Trophoblast cell (in vitro differentiated cells and primary cell): ENCODE results near the gene ADGRG2.

Experiments used
- DNase-seq, 2 donors: peaks; one replicate each; pipeline ENCODE4 v3.0.0-alpha.2; 2016
- H2AFZ ChIP-seq: 2 replicates; pipeline ENCODE4 v1.6.1; 2013; ENCODE audit warnings: low read length, moderate library complexity, mild to moderate bottlenecking; ENCODE audit not compliant: insufficient read depth, poor library complexity
- H2AK5ac ChIP-seq: 2 replicates; pipeline ENCODE4 v1.6.1; 2013; ENCODE audit warnings: mild to moderate bottlenecking, low read length
- H2BK120ac ChIP-seq: 2 replicates; pipeline ENCODE4 v1.6.1; 2013; ENCODE audit warnings: low read length, mild to moderate bottlenecking, moderate library complexity; ENCODE audit not compliant: insufficient read depth, poor library complexity
- H2BK12ac ChIP-seq: 2 replicates; pipeline ENCODE4 v1.6.1; 2013; ENCODE audit warnings: mild to moderate bottlenecking, low read length, moderate library complexity
- H2BK5ac ChIP-seq: 2 replicates; pipeline ENCODE4 v1.6.1; 2013; ENCODE audit warnings: low read length, low read depth, moderate library complexity, mild to moderate bottlenecking; ENCODE audit not compliant: poor library complexity
- H3K14ac ChIP-seq: 2 replicates; pipeline ENCODE4 v1.6.1; 2013; ENCODE audit warnings: mild to moderate bottlenecking, low read length
- H3K18ac ChIP-seq: 2 replicates; pipeline ENCODE4 v1.6.1; 2013; ENCODE audit warnings: mild to moderate bottlenecking, low read length
- H3K23ac ChIP-seq: 2 replicates; pipeline ENCODE4 v1.6.1; 2013; ENCODE audit warnings: low read length
- H3K27ac ChIP-seq: 2 replicates; pipeline ENCODE4 v1.5.1; 2013; ENCODE audit warnings: low read depth, mild to moderate bottlenecking, inconsistent platforms, low read length, moderate library complexity
- H3K27me3 ChIP-seq: 2 replicates; pipeline ENCODE4 v1.6.1; 2013; ENCODE audit warnings: inconsistent platforms, mild to moderate bottlenecking, low read length, moderate library complexity; ENCODE audit not compliant: insufficient read depth
- H3K36me3 ChIP-seq, 2 experiments: 1 replicate in 1 of 2; 2 replicates in 1 of 2; pipeline ENCODE4 v1.6.1; 2013; ENCODE audit warnings: low read length in 2 of 2, mild to moderate bottlenecking in 2 of 2, moderate library complexity in 1 of 2; ENCODE audit not compliant: insufficient read depth in 2 of 2, control insufficient read depth in 1 of 2
- H3K4ac ChIP-seq: 2 replicates; pipeline ENCODE4 v1.6.1; 2013; ENCODE audit warnings: low read depth, mild to moderate bottlenecking, low read length, moderate library complexity
- H3K4me1 ChIP-seq, 2 experiments: 1 replicate in 1 of 2; 2 replicates in 1 of 2; pipeline ENCODE4 v1.6.1; 2013; ENCODE audit warnings: low read length in 2 of 2, mild to moderate bottlenecking in 2 of 2, moderate library complexity in 1 of 2; ENCODE audit not compliant: insufficient read depth in 2 of 2, control insufficient read depth in 1 of 2
- H3K4me2 ChIP-seq: 2 replicates; pipeline ENCODE4 v1.6.1; 2013; ENCODE audit warnings: inconsistent platforms, mild to moderate bottlenecking, low read length, moderate library complexity
- H3K4me3 ChIP-seq: 2 replicates; pipeline ENCODE4 v1.5.1; 2013; ENCODE audit warnings: mild to moderate bottlenecking, low read depth, low read length, inconsistent platforms
- H3K79me1 ChIP-seq: one replicate; pipeline ENCODE4 v1.6.1; 2013; ENCODE audit warnings: low read length
- H3K79me2 ChIP-seq: 2 replicates; pipeline ENCODE4 v1.6.1; 2013; ENCODE audit warnings: low read length, mild to moderate bottlenecking; ENCODE audit not compliant: control insufficient read depth, insufficient read depth, poor library complexity
- H3K9ac ChIP-seq: 2 replicates; pipeline ENCODE4 v1.6.1; 2013; ENCODE audit warnings: mild to moderate bottlenecking, low read length
- H3K9me3 ChIP-seq: 2 replicates; pipeline ENCODE4 v1.6.1; 2013; ENCODE audit warnings: low read depth, mild to moderate bottlenecking, control low read depth, inconsistent platforms, low read length; ENCODE audit not compliant: insufficient read depth
- H4K12ac ChIP-seq: 2 replicates; pipeline ENCODE4 v1.6.1; 2013; ENCODE audit warnings: low read depth, mild to moderate bottlenecking, low read length, moderate library complexity
- H4K8ac ChIP-seq: 2 replicates; pipeline ENCODE4 v1.6.1; 2013; ENCODE audit warnings: low read depth, mild to moderate bottlenecking, low read length, moderate library complexity
- H4K91ac ChIP-seq: one replicate; pipeline ENCODE4 v1.6.1; 2013; ENCODE audit warnings: low read depth, mild to moderate bottlenecking, low read length, moderate library complexity
- WGBS: extraction: QIAGEN DNeasy Blood & Tissue Kit; methylation state at CpG from one replicate; pipeline ENCODE4 v1.1.7; 2013; ENCODE audit warnings: missing lambda C conversion rate; ENCODE audit not compliant: insufficient read length, insufficient coverage; ENCODE audit errors: extremely low coverage; 5-methylcytosine and 5-hydroxymethylcytosine counted together

The ADGRG2 gene

DNA sequence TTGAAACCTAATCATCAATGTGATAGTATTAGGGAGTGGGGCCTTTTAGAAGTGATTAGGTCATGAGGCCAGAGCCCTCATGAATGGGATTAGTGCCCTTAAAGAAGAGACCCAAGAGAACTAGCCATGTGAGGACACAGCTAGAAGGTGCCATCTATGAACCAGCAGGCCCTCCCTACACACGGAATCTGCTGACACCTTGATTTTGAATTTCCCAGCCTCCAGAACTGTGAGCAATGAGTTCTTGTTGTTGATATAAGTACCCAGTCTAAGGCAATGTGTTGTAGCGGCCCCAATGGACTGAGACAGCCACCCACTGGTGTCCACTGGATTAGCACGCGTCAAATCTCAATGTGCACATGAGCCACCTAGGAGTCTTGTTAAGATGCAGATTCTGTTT, 8.4 kb upstream of the ADGRG2 start:
- Histone ChIP-seq H3K27ac (no peak overlapping the region), H3K4me3 (no peak overlapping the region), H2BK12ac (no peak overlapping the region), H3K23ac (no peak overlapping the region), H3K79me1 (no peaks in the 10 kb centered on the region), H3K27me3 (no peaks in the 10 kb centered on the region), H3K9ac (no peak overlapping the region), H3K4ac (no peak overlapping the region), H2AFZ (no peak overlapping the region), H4K8ac (no peak overlapping the region), H2BK5ac (no peak overlapping the region), H3K4me1 (no peaks in the 10 kb centered on the region), H3K4me2 (no peak overlapping the region), H4K91ac (no peak overlapping the region), H3K79me2 (no peaks in the 10 kb centered on the region), H2BK120ac (no peak overlapping the region), H3K14ac (no peak overlapping the region), H3K9me3 (no peaks in the 10 kb centered on the region), H3K18ac (no peak overlapping the region), H3K36me3 (no peaks in the 10 kb centered on the region), H4K12ac (no peak overlapping the region), H2AK5ac (no peak overlapping the region)
- no CpG with 5 or more reads among the region's 4 CpGs for WGBS
- no peak for DNase-seq

- no peak overlapping the region for H3K9ac ChIP-seq
- no peak overlapping the region for H3K4me2 ChIP-seq
- no peak overlapping the region for H4K91ac ChIP-seq
- H3K23ac ChIP-seq: no peak overlapping the region
- no peaks in the 10 kb centered on the region for H3K9me3 ChIP-seq
- H2BK5ac ChIP-seq: no peak overlapping the region
- no peaks in the 10 kb centered on the region for H3K36me3 ChIP-seq
- H3K4ac ChIP-seq: no peak overlapping the region
- H3K4me1 ChIP-seq: no peaks in the 10 kb centered on the region
- H3K79me2 ChIP-seq: no peaks in the 10 kb centered on the region
- no peak overlapping the region for H4K8ac ChIP-seq
- no peaks in the 10 kb centered on the region for H3K79me1 ChIP-seq
- no peak overlapping the region for H4K12ac ChIP-seq
- H2AFZ ChIP-seq: no peak overlapping the region
- no peak overlapping the region for H2AK5ac ChIP-seq
- H3K4me3 ChIP-seq: no peak overlapping the region
- no peak overlapping the region for H3K27ac ChIP-seq
- DNase-seq: no peak
- no CpG with 5 or more reads among the region's 3 CpGs for WGBS
- no peak overlapping the region for H2BK120ac ChIP-seq
- no peaks in the 10 kb centered on the region for H3K27me3 ChIP-seq
- no peak overlapping the region for H3K14ac ChIP-seq
- H3K18ac ChIP-seq: no peak overlapping the region
- no peak overlapping the region for H2BK12ac ChIP-seq
These were observed 7.4 kb upstream of the ADGRG2 start for GRCh38 chrX:19129694-19130093.

DNA sequence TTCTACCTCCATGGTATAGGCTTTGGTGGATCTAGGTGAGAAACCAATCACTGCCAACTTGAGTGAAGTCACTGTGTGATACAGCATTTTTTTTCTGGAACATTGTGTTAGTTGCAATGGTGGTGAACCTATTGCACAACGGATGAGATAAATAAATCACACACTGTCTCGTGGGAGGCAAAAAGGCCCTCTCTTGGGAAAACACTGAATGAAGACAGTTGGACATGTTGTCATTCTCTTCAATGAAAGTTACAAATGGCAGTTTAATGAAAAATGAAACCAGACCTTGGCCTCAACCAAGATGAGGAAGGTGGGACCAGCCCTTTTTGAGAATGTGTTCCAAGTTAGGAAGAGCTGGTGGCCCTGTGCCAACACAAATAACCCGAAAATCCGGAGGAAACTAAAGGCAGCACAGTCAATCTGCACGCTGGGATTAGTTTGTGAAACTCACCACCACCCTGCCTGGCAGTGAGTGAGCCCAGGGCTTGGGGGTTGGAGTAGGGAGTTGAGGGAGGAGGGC, 5.4 kb upstream of the ADGRG2 start:
- Histone ChIP-seq H2BK5ac (no peak overlapping the region), H3K4me3 (no peak overlapping the region), H3K9me3 (no peaks in the 10 kb centered on the region), H2BK120ac (no peak overlapping the region), H4K12ac (no peak overlapping the region), H3K23ac (no peak overlapping the region), H3K4me1 (peaks cover 0 to 1% of the 10 kb centered on the region in 2 experiments), H3K4ac (no peak overlapping the region), H3K79me1 (no peaks in the 10 kb centered on the region), H3K79me2 (no peaks in the 10 kb centered on the region), H3K4me2 (no peak overlapping the region), H3K27ac (no peak overlapping the region), H3K18ac (no peak overlapping the region), H3K9ac (no peak overlapping the region), H4K91ac (no peak overlapping the region), H2BK12ac (no peak overlapping the region), H2AK5ac (no peak overlapping the region), H3K27me3 (no peaks in the 10 kb centered on the region), H3K14ac (no peak overlapping the region), H2AFZ (no peak overlapping the region), H4K8ac (no peak overlapping the region), H3K36me3 (no peaks in the 10 kb centered on the region)
- no CpG with 5 or more reads among the region's 5 CpGs for WGBS
- DNase-seq: no peak

GRCh38 chrX:19122641-19123009, 357 bp upstream of the ADGRG2 start:
- Histone ChIP-seq H3K9ac (no peak overlapping the region), H2BK5ac (no peak overlapping the region), H3K27ac (no peak overlapping the region), H3K4ac (no peak overlapping the region), H2BK12ac (no peak overlapping the region), H3K27me3 (peaks cover 9% of the 10 kb centered on the region), H3K4me2 (peak overlapping the region; percentile 85), H3K18ac (no peak overlapping the region), H3K4me1 (peaks cover 0 to 2% of the 10 kb centered on the region in 2 experiments), H3K36me3 (no peaks in the 10 kb centered on the region), H3K79me1 (no peaks in the 10 kb centered on the region), H3K4me3 (no peak overlapping the region), H2AK5ac (no peak overlapping the region), H2BK120ac (no peak overlapping the region), H4K12ac (no peak overlapping the region), H3K14ac (no peak overlapping the region), H3K79me2 (no peaks in the 10 kb centered on the region), H4K8ac (no peak overlapping the region), H3K23ac (no peak overlapping the region), H4K91ac (no peak overlapping the region), H2AFZ (no peak overlapping the region), H3K9me3 (no peaks in the 10 kb centered on the region)
- DNase-seq: no peak
- WGBS: no CpG with 5 or more reads among the region's 35 CpGs
